Astrocyte of the hippocampus (primary cell): ENCODE data around the gene OSBPL10.
"Not testable (repeated sequence)": the region's sequence is repeated elsewhere in the genome, so short reads cannot be mapped to it uniquely, and the experiment has no call there.

Experiments used
- DNase-seq: peaks from one replicate; pipeline ENCODE4 v3.0.0; 2011; ENCODE audit warnings: low read depth, low spot score

Gene OSBPL10

DNA sequence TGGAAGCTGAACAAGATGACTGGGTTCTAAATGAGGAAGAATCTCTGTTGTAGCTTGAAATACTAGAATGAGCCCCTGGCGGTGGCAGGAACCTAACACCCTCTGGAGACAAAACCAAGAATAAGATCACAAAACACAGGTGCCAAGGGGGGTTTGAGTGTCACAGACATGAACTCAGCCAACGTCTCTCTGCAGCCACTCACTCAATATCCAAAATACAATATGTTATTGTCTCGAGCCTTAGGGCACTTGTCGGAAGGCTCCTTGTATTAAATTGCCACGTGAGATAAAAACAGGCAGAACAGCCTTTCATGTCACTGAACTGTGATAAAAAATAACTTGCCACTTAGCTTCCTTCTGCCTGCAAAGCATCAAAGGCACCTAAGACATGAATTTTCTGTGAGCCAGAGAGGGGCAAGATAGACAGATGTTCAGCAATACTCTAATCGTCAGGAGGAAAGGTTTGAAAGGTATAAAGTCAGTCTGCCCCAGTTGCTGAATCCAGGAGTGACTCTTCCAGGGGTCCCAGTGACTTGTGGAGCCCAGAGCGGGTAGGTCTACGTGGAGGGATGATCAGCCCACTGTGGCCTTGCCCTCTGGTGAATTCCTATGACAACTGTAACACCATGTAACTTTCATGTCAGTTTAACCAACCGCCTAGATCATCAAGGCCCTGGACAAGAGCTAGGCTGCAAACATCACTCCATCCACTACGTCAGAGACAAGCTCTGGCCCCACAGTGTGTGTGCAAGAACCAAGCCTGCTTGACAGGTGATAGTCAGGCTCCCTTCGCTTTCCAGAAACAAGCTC is 165.2 kb downstream of the OSBPL10 start:
- no peak for DNase-seq

DNA sequence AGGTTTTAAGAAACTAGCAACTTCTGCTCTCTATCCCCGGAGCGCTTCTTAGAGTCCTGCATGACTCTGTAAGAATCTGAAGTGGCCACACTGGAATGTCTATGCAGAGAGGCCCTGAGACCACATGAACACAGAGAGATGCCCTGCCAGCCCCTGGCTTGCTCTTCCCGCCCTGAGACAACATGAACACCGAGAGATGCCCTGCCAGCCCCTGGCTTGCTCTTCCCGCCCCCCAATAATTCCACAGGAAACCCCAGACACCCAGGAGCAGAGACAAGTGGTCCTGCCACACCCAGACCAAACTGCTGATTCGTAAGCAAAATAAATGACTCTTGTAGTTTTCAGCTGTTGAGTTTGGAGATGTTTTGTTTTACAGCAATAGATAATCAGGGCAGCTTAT is 166.1 kb downstream of the OSBPL10 start:
- peak; percentile 29 for DNase-seq

DNA sequence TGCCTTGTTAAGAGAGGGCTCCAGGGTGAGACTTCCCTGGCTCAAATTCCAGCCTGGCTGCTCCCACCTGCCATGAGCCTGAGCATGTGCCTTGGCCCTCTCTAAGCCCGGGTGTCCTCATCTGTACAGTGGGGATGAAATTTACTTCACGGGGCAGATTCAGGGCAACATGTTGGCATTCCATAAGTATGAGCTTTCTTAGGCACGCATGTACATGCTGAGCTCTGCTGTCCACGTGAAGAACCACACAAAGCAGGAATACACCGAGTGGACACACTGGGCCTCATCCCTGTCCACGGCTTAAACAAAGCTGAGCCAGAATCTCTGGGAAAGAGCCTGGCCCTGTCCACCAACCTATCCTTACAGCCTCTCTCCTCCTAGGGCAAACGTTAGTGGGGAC is 167.4 kb downstream of the OSBPL10 start:
- DNase-seq, result no peak

DNA sequence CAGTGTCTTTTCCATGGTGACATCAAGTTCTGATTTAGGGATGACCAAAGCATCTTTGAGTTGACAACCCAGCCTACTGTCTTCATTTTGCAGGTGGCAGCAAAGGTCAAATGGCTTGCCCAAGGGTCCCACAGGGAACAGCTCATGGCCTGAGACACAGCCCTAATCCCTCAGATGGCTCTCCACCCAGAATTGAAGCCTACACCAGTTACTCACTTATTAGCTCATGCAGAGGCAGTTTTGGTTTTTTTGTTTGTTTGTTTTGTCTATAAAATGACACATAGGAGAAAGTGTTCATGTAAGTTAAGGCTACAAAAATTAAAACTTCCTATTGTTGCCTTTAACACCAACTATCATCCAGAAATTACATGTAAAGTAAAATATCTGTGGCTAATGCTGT is 167.9 kb downstream of the OSBPL10 start:
- DNase-seq, result no peak

DNA sequence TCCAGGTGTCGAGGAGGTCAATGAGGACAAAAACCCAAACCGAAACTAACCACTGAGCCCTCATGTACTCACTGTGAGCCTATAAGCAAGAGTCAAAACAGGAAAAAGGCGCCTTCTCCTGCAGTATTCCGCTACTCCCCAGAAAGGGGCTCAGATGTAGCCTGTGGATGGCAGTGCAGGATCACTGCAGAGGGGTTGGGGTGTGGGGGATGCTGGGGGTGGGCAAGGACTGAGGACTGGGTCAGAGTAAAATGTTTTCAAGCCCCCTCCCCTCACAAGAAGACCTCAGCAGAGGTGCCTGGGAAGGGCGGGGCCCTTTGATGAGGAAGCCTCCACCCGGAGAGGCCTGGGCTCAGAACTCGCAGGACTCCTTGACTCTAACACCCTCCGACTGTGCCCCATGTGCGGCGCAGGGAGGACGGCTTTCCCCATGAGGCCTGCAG is 170.1 kb downstream of the OSBPL10 start:
- no peak for DNase-seq

DNA sequence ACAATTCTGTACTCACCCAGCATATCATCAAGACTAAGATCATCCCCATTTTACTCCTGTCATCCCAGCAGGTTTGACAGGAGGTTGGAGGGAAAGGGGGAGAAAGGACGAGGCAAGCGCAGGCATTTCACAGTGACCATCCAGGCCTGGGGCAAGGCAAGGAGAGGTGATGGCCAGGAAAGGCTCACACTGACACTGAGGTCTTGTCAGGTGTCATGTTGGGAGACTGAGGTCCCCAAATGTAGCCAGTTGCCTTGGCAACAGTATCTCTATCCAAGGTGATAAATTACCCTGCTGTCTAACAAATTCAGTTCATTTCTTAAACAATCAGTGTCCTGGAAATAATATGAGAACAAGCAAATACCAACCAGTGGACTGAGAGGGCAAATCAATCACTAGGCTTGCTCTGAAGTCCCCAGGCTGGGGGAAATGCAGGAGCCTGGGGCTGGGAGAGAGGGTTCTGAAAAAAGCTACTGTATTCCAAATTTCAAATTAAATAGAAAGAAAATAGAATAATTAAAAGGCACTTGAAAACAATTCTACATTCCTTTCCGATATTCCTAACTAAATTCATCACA is 172.8 kb downstream of the OSBPL10 start:
- DNase-seq, result no peak

DNA sequence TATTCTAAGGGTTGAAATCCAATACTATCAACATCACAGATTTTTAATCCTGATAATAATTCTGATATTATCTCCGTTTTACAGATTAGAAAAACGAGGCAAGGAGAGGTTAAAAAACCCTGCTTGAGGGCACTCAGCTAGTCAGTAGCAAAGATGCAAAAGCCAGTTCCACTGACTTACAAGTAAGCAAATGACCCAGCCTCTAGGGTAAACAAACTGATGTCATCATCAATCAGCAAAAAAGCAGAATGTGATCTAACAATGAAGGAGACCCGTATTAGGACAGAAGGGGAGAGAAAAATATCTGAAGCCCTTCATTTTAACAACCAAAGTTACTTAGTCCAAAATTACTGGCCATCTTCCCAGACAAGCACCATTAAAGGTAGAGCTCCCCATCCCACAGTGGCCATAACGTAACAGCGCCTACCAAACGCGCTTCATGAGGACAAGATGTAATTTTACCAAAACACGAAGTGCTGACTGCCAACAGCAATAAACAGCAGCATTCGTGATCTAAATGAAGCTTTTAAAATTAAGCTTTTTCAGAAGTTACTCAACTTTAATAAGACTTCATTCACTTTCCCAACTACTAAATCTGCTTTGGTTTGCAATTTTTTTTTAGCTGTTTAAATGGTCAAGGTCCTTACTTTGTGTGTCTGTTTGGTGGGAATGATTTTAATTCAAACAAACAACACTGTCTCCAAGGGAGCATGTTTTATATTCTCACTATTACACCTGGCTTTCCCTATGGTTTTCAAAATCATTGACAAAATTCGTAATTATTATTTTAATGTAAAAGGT is 176.6 kb downstream of the OSBPL10 start:
- DNase-seq, result no peak

DNA sequence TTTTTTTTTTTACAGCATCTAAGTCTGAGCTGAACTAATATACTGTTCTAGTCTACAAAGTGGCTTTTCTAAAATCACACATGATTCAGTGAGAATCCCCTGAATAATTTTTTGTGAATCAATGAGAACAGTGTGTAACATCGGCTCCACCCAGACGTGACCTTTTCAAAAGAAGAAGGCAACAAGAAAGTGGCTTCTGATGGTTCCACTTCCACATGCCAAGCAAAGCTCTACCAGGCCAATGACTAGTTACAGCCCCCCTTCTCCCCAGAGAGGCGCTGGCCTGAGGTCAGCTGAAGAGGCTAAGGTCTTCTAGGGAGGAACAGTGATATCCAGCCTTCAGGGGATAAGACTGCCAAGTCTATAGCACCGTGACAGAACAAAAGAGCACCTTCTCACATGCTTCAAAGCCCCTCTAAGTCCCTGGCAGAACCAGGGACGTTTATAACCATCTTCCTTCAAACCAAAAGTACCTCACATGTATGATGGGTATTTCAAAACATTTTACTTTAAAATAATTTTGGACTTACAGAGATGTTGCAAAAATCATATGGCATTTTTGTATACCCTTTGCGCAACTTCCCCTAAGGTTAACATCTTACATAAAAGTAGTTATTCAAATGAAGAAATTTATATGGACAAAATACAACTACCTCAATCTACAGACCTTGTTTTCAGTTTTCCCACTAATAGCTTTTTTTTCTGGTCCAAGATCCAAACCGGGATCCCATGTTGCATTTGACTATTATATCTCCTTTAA is 177.9 kb downstream of the OSBPL10 start:
- DNase-seq, result no peak

DNA sequence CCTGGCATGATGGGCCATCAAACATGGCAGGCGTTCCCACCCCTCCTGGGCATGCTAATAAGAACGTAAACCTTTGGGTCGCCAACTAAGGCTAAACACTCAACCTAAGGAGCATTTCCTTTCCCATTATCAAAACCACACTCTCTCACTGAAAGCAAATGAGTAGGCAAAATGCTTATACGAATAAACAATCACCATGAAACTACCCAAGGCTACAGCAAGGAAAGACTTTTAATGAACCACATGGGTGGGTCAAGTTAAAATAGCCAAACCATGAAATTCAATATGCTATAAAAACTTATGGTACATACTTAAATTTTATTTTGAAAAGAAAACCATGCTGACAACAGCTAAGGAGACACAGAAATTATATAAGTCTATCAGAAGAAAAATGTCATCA is 180.6 kb downstream of the OSBPL10 start:
- DNase-seq, result no peak

DNA sequence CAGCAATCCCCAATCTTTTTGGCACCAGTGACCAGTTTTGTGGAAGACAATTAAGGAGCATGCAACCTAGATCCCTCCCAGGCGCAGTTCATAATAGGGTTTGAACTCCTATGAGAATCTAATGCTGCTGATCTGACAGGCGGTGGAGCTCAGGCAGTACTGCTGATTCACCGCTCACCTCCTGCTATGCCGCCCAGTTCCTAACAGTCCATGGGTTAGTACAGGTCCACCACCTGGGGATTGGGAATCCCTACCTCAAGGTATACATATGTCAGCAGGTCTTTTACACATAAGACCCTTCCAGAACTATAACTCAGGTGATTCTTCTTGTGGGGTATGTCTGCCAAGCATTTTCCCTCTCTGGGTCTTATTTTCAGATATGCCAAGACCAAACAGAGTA is 182.2 kb downstream of the OSBPL10 start:
- no peak for DNase-seq

DNA sequence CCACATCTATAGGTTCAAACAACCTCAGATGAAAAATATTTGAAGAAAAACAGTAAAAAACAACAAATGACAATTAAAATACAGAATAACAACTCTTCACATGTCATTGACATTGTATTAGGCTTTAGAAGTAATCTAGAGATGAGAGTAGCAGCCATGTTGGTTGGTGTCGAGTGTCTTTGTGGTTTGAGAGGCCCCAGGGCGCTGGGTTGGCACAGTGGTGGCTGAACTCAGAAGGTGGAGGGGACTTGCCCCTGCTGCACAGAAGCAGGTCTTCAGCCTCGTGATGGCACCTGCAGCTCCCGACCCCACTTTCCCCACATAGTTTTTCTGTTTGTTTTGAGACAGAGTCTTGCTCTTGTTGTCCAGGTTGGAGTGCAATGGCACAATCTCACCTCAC is 187.2 kb downstream of the OSBPL10 start:
- no peak for DNase-seq

DNA sequence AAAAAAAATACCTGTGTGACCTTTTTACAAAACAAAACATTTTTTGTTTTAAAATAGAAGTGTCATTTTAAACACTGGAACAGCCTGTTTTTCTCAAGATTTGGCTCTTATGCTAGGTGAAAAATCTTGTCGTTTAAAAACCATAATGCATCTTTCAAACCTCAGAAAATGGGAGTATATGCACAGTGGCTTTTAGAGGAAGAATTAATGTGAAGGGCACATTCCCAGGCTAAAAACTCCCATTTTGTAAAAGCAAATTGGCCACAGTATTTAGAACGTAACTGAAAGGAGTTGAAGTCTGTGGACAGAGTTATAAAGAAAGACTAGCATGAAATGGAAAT is 190.0 kb downstream of the OSBPL10 start:
- no peak for DNase-seq

DNA sequence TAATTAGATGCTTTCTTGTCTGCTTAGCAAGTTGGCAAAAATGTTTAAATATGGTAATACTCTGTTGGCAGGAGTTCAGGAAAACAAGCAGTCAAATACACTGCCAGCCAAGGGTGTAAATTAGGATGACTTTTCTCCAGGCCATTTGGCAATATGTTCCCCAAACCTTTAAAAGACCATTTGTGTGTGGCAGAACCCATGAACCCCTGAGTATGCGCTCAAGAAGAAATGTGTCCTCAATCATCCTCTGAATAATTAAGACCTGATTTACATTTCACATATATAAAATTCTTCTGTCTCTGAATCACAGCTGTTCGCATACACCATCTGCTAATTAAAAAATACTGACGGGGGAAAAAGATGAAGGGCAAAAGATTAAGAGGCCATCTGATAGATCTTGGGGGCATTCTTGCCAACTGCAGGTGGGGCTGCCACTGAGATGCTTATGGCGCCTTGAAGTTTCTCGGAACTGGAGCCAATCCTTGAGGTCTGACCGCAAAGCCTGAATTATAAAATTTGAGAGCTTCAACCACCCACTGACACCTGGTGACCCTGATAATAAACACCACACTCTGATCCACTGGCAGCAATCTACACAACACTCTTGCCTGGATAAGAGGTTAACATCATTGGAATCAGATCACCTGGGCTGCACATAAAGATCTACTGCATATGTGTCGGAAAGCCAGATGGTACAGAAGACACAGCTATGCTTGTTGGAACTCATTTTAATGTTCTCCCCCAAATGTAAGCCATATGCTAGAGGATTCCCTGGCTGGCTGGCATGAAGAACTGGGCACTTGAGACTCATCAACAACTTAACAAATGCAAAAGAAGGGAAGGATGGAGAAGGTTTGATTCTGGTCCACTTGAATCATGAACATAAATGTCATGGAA is 190.6 kb downstream of the OSBPL10 start:
- peak; percentile 34 for DNase-seq

DNA sequence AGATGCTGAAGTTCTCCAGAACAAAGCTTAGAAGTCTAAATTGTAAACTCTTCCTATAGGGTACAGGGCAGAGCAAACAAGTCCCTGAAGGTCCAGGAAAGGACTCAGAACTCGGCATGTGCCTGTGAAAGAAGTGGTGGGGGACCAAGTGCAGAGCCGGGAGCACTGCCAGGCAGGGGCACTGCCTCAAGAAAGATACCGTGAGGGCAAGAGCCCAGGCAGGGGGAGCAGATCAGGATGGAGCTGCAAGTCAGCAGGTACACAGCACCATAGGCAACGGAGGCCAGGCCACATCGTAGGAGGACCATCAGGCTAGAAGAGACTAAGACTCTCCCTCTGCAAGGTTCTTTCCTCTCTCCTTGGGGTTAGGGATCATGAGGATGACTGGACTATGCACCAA is 191.6 kb downstream of the OSBPL10 start:
- no peak for DNase-seq

DNA sequence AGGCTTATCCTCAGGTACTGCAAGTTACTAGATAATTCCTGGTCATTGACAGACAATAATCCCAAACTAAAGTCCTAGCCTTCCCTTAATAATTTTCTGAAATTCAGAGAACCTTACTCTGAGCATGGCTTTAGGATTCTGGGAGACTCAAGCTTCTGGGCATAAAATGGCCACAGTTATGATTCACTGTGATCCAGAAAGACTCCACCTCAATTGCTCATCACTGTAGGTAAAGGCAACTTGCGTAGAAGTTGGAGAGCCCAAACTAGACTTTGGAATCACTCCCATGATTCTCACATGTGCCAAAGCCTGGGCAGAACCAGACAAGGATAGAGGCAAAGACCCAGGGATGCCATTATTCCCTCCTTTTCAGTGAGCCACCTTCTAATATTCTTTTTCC is 195.3 kb downstream of the OSBPL10 start:
- no peak for DNase-seq

DNA sequence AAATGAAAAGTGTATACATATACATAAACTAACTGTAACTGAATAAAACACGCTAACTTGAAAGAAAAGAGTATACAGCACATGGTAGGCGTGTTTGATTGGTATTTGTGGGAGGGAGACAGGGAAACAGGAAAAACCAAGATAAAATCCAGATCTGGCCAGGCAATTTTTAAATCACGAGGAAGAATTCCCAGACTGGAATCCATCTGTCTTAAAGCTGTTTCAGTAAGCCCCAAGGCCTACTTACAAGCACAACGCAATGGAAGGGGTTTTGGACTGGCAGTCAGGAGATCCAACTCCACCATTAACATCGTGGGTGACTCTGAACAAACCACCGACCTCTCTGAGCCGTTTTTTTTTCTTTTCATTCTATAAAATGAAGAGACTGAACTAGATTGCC is 195.8 kb downstream of the OSBPL10 start:
- no peak for DNase-seq

DNA sequence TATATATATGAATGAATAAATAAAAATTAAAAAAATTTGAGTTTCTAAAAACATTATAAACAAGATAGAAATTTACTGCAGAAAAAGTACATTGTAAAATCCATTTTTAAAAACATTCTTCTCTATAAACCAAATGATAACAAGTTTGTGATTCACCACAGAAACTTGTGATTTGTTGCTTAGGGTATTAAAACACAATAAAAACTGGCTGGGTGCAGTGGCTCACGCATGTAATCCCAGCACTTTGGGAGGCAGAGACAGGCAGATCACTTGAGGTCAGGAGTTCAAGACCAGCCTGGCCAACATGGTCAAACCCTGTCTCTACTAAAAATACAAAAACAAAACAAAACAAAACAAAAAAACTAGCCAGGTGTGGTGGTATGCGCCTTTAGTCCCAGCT is 197.2 kb downstream of the OSBPL10 start:
- DNase-seq, result not testable (repeated sequence)

DNA sequence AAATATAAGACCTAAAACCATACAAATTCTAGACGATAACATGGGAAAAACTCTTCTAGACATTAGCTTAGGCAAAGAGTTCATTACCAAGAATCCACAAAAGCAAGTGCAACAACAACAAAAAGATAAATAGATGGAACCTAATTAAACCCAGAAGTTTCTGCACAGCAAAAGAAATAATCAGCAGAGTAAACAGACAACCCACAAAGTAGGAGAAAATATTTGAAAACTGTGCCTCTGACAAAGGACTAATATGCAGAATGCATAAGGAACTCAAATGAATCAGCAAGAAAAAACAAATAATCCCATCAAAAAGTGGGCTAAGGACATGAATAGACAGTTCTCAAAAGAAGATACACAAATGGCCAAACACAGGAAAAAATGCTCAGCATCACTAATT is 198.8 kb downstream of the OSBPL10 start:
- DNase-seq, result not testable (repeated sequence)

DNA sequence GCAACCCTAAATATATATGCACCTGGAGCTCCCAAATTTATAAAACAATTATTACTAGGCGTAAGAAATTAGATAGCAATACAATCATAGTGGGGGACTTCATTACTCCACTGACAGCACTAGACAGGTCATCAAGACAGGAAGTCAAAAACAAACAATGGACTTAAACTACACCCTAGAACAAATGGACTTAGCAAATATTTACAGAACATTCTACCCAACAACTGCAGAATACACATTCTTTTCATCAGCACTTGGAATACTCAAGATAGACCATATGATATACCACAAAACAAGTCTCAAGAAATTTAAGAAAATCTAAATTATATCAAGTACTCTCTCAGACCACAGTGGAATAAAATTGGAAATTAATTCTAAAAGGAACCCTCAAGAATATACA is 201.5 kb downstream of the OSBPL10 start:
- DNase-seq, result no peak

DNA sequence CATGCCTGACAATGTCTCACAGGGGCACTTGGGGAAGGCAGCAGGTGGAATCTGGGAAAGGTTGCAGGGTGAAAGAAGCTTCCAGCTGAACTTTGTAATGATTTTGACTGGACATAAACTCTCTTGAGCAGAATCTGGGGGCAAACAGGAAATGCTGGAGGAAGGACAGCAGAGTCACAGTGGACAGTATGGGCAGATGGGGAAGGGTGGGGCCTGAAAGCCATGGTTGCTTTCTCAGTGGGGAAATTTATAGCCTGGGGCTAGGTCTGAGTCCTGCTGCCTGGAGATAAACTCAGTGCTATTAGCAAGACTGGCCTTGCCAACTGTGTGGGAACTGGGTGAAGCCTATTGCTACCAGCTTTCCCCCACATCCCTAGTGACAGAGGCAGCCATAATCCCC is 203.2 kb downstream of the OSBPL10 start:
- DNase-seq, result no peak

DNA sequence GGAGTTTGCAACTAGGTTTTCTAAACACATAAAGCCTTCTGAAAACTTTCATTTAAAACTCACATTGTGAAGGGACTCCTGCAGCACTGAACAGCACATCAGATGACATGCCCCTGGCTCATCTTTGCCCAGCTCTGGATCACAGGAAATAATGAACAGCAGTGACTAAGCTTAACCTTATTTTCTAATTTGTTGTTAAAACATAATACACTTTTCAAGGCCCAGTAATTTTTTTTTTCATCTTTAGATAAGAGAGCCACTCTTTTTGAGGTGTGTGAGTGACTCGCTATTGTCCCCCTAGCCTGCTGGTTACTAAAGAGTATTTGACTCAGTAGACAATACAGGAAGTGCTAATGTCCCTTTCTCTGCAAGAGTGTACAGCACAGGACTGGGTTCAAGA is 204.0 kb downstream of the OSBPL10 start:
- no peak for DNase-seq
